ENCODE data around the gene ALPP.

DNA sequence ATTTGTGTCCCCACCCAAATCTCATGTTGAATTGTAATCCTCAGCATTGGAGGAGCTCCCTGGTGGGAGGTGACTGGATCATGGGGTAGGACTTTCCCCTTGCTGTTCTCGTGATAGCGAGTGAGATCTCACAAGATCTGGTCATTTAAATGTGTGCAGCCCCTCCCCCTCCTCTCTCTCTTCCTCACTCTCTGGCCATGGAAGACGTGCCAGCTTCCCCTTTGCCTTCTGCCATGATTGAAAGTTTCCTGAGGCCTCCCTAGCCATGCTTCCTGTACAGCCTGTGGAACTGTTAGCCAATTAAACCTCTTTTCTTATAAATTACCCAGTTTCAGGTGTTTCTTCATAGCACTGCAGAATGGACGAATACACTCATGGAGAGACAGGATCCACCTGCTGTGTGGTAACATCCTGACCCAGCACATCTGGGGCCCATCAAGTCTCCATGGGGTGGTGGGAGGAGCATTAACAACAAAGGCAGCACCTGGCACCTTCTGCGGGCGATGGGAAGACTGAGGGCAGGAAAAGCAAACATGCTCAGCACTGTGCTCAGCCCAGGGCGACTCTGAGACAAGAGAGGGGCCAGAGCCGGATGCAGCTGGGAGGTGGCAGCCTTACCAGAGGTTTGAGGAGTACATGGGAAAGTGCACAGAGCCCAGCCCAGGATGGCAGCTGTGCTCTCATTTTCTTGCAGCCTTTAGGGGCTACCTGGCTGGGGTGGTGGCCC lies 16.2 kb upstream of the ALPP start:
- TF ChIP-seq, protein P1, sequence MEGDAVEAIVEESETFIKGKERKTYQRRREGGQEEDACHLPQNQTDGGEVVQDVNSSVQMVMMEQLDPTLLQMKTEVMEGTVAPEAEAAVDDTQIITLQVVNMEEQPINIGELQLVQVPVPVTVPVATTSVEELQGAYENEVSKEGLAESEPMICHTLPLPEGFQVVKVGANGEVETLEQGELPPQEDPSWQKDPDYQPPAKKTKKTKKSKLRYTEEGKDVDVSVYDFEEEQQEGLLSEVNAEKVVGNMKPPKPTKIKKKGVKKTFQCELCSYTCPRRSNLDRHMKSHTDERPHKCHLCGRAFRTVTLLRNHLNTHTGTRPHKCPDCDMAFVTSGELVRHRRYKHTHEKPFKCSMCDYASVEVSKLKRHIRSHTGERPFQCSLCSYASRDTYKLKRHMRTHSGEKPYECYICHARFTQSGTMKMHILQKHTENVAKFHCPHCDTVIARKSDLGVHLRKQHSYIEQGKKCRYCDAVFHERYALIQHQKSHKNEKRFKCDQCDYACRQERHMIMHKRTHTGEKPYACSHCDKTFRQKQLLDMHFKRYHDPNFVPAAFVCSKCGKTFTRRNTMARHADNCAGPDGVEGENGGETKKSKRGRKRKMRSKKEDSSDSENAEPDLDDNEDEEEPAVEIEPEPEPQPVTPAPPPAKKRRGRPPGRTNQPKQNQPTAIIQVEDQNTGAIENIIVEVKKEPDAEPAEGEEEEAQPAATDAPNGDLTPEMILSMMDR (IDR thresholded peaks at IDR 0.05; ENCODE audit: insufficient read depth, low read length) = no peak
- TF ChIP-seq GABPA (IDR thresholded peaks at IDR 0.05; ENCODE audit: low read depth) (no peak), POLR2AphosphoS5 (IDR thresholded peaks at IDR 0.05; ENCODE audit: low read depth) (no peak)

All from HL-60 (cell line).